ENCODE data around the gene CRYAA.
"Not testable (repeated sequence)": the region's sequence is repeated elsewhere in the genome, so short reads cannot be mapped to it uniquely, and the experiment has no call there.

The CRYAA gene

GRCh38 chr21:43177043-43177906 is 8.5 kb downstream of the CRYAA start:
- DNase-seq: not testable (repeated sequence)

- not testable (repeated sequence) for DNase-seq
Observed at GRCh38 chr21:43178175-43178826, 9.5 kb downstream of the CRYAA start.

- DNase-seq: not testable (repeated sequence)
Observed at GRCh38 chr21:43181033-43181432, 12.2 kb downstream of the CRYAA start.

- DNase-seq: not testable (repeated sequence)
Observed at GRCh38 chr21:43187268-43187667, 18.5 kb downstream of the CRYAA start.

GRCh38 chr21:43187715-43188114 is 18.9 kb downstream of the CRYAA start:
- DNase-seq: no peak

- DNase-seq: no peak
Observed at GRCh38 chr21:43188181-43188580, 19.4 kb downstream of the CRYAA start.

- no peak for DNase-seq
Observed at GRCh38 chr21:43188592-43189210, 19.9 kb downstream of the CRYAA start.

GRCh38 chr21:43189936-43190335 is 21.1 kb downstream of the CRYAA start:
- no peak for DNase-seq

- no peak for DNase-seq
Observed at GRCh38 chr21:43190544-43190943, 21.7 kb downstream of the CRYAA start.

GRCh38 chr21:43190951-43191350 is 22.1 kb downstream of the CRYAA start:
- DNase-seq: no peak

- DNase-seq: no peak
Observed at GRCh38 chr21:43191521-43191920, 22.7 kb downstream of the CRYAA start.

GRCh38 chr21:43191971-43192370 is 23.2 kb downstream of the CRYAA start:
- DNase-seq: no peak

- DNase-seq: no peak
Observed at GRCh38 chr21:43192501-43193081, 23.8 kb downstream of the CRYAA start.

- DNase-seq: no peak
Observed at GRCh38 chr21:43193088-43193650, 24.4 kb downstream of the CRYAA start.

GRCh38 chr21:43193651-43194302 is 25.0 kb downstream of the CRYAA start:
- no peak for DNase-seq

- no peak for DNase-seq
Observed at GRCh38 chr21:43194303-43195120, 25.7 kb downstream of the CRYAA start.

- no peak for DNase-seq
Observed at GRCh38 chr21:43195121-43196021, 26.6 kb downstream of the CRYAA start.

GRCh38 chr21:43196826-43197225 is 28.0 kb downstream of the CRYAA start:
- DNase-seq: no peak

- DNase-seq: no peak
Observed at GRCh38 chr21:43198376-43198775, 29.6 kb downstream of the CRYAA start.

- DNase-seq: no peak
Observed at GRCh38 chr21:43201491-43201890, 32.7 kb downstream of the CRYAA start.

GRCh38 chr21:43203591-43203990 is 34.8 kb downstream of the CRYAA start:
- no peak for DNase-seq

Data from CD4-positive, alpha-beta T cell treated with Interleukin-12 subunit alpha and Interleukin-12 subunit beta, for 1 hour (primary cell).